HepG2 (cell line): ENCODE measurements around the gene PDIA4. TPM values are rescaled to one million over a fixed set of nuclear protein-coding genes. Genes with fewer than 3 reads are reported as not detected.

ENCODE experiments used
- ATAC-seq: fragments of 200-7000 bp; cut with Tn5 transposase; 3 replicates; pipeline ENCODE4 v1.9.1; 2020; ENCODE audit warnings: mild to moderate bottlenecking, moderate library complexity
- BruUV-seq: library from RNA; stranded (reverse); fragments of 400-500 nt; replicated peaks from 2 replicates; lab custom pipeline; 2021; lab: Mats Ljungman, UMichigan
- CTCF ChIA-PET: fragments of 300-600 bp; formaldehyde crosslinking; extraction: SDS; loops from one replicate; lab custom pipeline; 2021; ENCODE audit warnings: low total read pairs, inconsistent platforms, low intra/inter-chr PET ratio; lab: Yijun Ruan, JAX
- POLR2A ChIA-PET: fragments of 350-600 bp; sonication (Branson Sonifier 250); formaldehyde crosslinking; loops from one replicate; lab custom pipeline; 2020; ENCODE audit warnings: antibody characterized with exemption, inconsistent platforms; lab: Yijun Ruan, JAX
- DNase-seq: peaks from one replicate; pipeline ENCODE4 v3.0.0-alpha.2; 2015; ENCODE audit warnings: low spot score
- FAIRE-seq: peaks from 3 replicates; lab custom pipeline; 2011; peaks lifted over from hg19 to GRCh38; lab: Jason Lieb, UNC
- H2AFZ ChIP-seq: one replicate; pipeline ENCODE4 v1.6.1; 2011; ENCODE audit warnings: low read length, inconsistent platforms
- H3K27ac ChIP-seq: fragments of 300-600 bp; 3 replicates; pipeline ENCODE4 v1.8.0; 2011; ENCODE audit warnings: mixed run types, mild to moderate bottlenecking, mixed read lengths, low read length, inconsistent platforms; ENCODE audit not compliant: insufficient read depth; ENCODE audit errors: extremely low read length
- H3K27me3 ChIP-seq, 2 experiments: fragments of 200-600 bp in 1 of 2; 2 replicates in 1 of 2; 3 replicates in 1 of 2; pipeline versions ENCODE4 v1.6.0 to v1.8.0; 2011; ENCODE audit warnings: low read length in 2 of 2, mild to moderate bottlenecking in 2 of 2, moderate library complexity in 2 of 2, inconsistent platforms in 1 of 2; ENCODE audit not compliant: insufficient read depth in 2 of 2, control insufficient read depth in 1 of 2
- H3K36me3 ChIP-seq, 2 experiments: fragments of 200-600 bp in 1 of 2; replicated peaks in 1 of 2; 2 replicates in 1 of 2; 3 replicates in 1 of 2; pipeline versions ENCODE4 v1.5.1 to v1.8.0; 2011; ENCODE audit warnings: low read length in 2 of 2, inconsistent platforms in 1 of 2; ENCODE audit not compliant: insufficient read depth in 2 of 2, control insufficient read depth in 1 of 2
- H3K4me1 ChIP-seq: 2 replicates; pipeline ENCODE4 v1.5.1; 2012; ENCODE audit warnings: low read length, inconsistent platforms; ENCODE audit not compliant: insufficient read depth
- H3K4me2 ChIP-seq: 2 replicates; pipeline ENCODE4 v1.6.0; 2011; ENCODE audit warnings: low read depth, low read length, inconsistent platforms
- H3K4me3 ChIP-seq, 3 experiments: fragments of 200-600 bp in 1 of 3; sonication (generic), shearing (Covaris generic) in 1 of 3; replicated peaks in 1 of 3; 2 replicates each; pipeline ENCODE4 v1.5.1; 2011 to 2016; ENCODE audit warnings: low read length in 3 of 3, inconsistent platforms in 2 of 3, low read depth in 2 of 3, mild to moderate bottlenecking in 2 of 3, control low read depth in 1 of 3, mixed read lengths in 1 of 3; ENCODE audit not compliant: insufficient read depth in 1 of 3
- H3K79me2 ChIP-seq: one replicate; pipeline ENCODE4 v1.6.1; 2011; ENCODE audit warnings: low read length, inconsistent platforms; ENCODE audit not compliant: insufficient read depth
- H3K9ac ChIP-seq: 2 replicates; pipeline ENCODE4 v1.6.0; 2011; ENCODE audit warnings: mild to moderate bottlenecking, low read depth, low read length, inconsistent platforms; ENCODE audit not compliant: insufficient read depth
- H3K9me3 ChIP-seq: 2 replicates; pipeline ENCODE4 v1.5.1; 2012; ENCODE audit warnings: mild to moderate bottlenecking, low read length
- H4K20me1 ChIP-seq: 2 replicates; pipeline ENCODE4 v1.6.0; 2011; ENCODE audit warnings: inconsistent platforms, mild to moderate bottlenecking, low read length, moderate library complexity; ENCODE audit not compliant: insufficient read depth
- KDM6A ChIP-seq: IDR thresholded peaks from 2 replicates; pipeline ENCODE4 v1.6.1; 2016; ENCODE audit warnings: low read depth
- THRA ChIP-seq: sonication (generic); formaldehyde crosslinking; IDR thresholded peaks from 2 replicates; pipeline ENCODE4 v1.4.0; 2020; ENCODE audit warnings: missing genetic modification reagents, borderline replicate concordance
- ZNF652 ChIP-seq: IDR thresholded peaks from 2 replicates; pipeline ENCODE4 v1.6.1; 2016; ENCODE audit warnings: low read depth, borderline replicate concordance
- WGBS: methylation state at CpG from one replicate; pipeline ENCODE4 v1.1.6; 2017; ENCODE audit warnings: low lambda C conversion rate; 5-methylcytosine and 5-hydroxymethylcytosine counted together
- in situ Hi-C: cut with HindIII; loops from 2 replicates; pipeline ENCODE4 v1.10.0; 2017; ENCODE audit warnings: low pct_unique_long_range_greater_than_20kb; ENCODE audit not compliant: extremely low pct_ligation_motif_present
- intact Hi-C: fragments of 100-400 bp; cut with micrococcal nuclease; formaldehyde crosslinking; loops from one replicate; pipeline ENCODE4 v1.10.0; 2022; ENCODE audit not compliant: unreplicated experiment
- polyA plus RNA-seq, 8 experiments: library from polyadenylated mRNA; depleted of rRNA in 3 of 8; stranded (reverse) in 7 of 8; unstranded in 1 of 8; fragments of >200 nt; fragmentation: Illumina TruSeq in 4 of 8; extraction: Trizol in 4 of 8; gene quantifications; 2 replicates each; pipeline versions ENCODE4 v1.2.1 to v1.2.3, GENCODE V29; 2011 to 2016; ENCODE audit warnings: low read depth in 4 of 8, missing spikeins in 1 of 8, mixed read lengths in 1 of 8; ENCODE audit not compliant: insufficient read depth in 1 of 8
- total RNA-seq, 5 experiments: library from RNA; depleted of rRNA; stranded (reverse); fragments of >200 nt; fragmentation: Illumina TruSeq; extraction: Trizol; gene quantifications; 2 replicates each; pipeline ENCODE4 v1.2.3, GENCODE V29; 2016; ENCODE audit warnings: low read depth in 1 of 5
- TF ChIP-seq, protein P1 (sequence below): sonication (generic); formaldehyde crosslinking; IDR thresholded peaks from 2 replicates; pipeline ENCODE4 v1.4.0; 2020; ENCODE audit warnings: missing genetic modification reagents, borderline replicate concordance
- TF ChIP-seq, protein P2 (sequence below): fragments of 450-650 bp; IDR thresholded peaks from 2 replicates; pipeline ENCODE4 v1.6.1; 2016
- TF ChIP-seq, protein P3 (sequence below): IDR thresholded peaks from 2 replicates; pipeline ENCODE4 v1.6.1; 2016; ENCODE audit warnings: low read depth, borderline replicate concordance

PDIA4 gene
- total and polyA plus RNA-seq, 2 of the 13 experiments (the other 11 are each of a cell fraction or from before 2014, with no cell fraction given) = 278 to 402 TPM

- Histone ChIP-seq H3K9ac (no peak overlapping the region), H3K36me3 (no peaks in the 10 kb centered on the region), H3K4me1 (no peaks in the 10 kb centered on the region), H3K27ac (no peak overlapping the region), H3K27me3 (peaks cover 0 to 3% of the 10 kb centered on the region in 2 experiments; a peak in 2 of 5 replicates), H3K4me3 (no peak overlapping the region), H3K79me2 (no peaks in the 10 kb centered on the region), H3K4me2 (no peak overlapping the region), H4K20me1 (no peaks in the 10 kb centered on the region), H3K9me3 (no peaks in the 10 kb centered on the region), H2AFZ (no peak overlapping the region)
- no peak for TF ChIP-seq ZNF652 (CRISPR knock-in tag)
- TF ChIP-seq, protein P1, sequence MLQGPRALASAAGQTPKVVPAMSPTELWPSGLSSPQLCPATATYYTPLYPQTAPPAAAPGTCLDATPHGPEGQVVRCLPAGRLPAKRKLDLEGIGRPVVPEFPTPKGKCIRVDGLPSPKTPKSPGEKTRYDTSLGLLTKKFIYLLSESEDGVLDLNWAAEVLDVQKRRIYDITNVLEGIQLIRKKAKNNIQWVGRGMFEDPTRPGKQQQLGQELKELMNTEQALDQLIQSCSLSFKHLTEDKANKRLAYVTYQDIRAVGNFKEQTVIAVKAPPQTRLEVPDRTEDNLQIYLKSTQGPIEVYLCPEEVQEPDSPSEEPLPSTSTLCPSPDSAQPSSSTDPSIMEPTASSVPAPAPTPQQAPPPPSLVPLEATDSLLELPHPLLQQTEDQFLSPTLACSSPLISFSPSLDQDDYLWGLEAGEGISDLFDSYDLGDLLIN (CRISPR knock-in tag) = no peak
- no peak for FAIRE-seq
- CTCF ChIA-PET = no interaction called here
- DNase-seq = no peak
- 36% methylated on average over 2 of the region's 2 CpGs for WGBS
- no peak for ATAC-seq
- in situ Hi-C loops (no loop called here), intact Hi-C loops (no loop called here)
- POLR2A ChIA-PET = no interaction called here
- no TSS peak for BruUV-seq
Measured at GRCh38 chr7:149046416-149046815, 18.1 kb upstream of the PDIA4 start.

DNA sequence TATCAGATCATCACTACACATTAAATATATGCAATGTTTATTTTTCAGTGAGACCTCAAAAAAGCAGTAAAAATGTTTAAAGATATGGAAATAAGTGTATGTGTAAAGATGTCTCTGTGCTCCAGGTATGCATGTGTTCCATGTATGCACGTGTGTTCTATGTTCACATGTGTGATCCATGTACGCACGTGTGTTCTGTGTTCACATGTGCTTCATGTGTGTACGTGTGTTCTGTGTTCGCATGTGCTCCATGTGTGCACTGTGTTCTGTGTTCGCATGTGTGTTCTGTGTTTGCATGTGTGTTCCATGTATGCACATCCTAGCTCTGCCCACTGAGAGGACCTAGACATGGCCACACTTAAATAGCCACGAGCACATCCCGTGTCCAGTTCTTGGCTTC lies 15.6 kb upstream of the PDIA4 start:
- Histone ChIP-seq H3K9ac (no peak overlapping the region), H3K27ac (no peak overlapping the region), H3K79me2 (no peaks in the 10 kb centered on the region), H3K36me3 (no peaks in the 10 kb centered on the region), H3K4me1 (no peaks in the 10 kb centered on the region), H3K4me2 (no peak overlapping the region), H3K27me3 (peaks cover 0 to 6% of the 10 kb centered on the region in 2 experiments; a peak in 2 of 5 replicates), H3K9me3 (no peaks in the 10 kb centered on the region), H4K20me1 (no peaks in the 10 kb centered on the region), H2AFZ (no peak overlapping the region)
- ChIA-PET CTCF (no interaction called here), POLR2A (no interaction called here)
- intact Hi-C loops = no loop called here
- ATAC-seq (no peak), FAIRE-seq (no peak)
- TF ChIP-seq THRA (CRISPR knock-in tag) = no peak
- TF ChIP-seq, protein P2, sequence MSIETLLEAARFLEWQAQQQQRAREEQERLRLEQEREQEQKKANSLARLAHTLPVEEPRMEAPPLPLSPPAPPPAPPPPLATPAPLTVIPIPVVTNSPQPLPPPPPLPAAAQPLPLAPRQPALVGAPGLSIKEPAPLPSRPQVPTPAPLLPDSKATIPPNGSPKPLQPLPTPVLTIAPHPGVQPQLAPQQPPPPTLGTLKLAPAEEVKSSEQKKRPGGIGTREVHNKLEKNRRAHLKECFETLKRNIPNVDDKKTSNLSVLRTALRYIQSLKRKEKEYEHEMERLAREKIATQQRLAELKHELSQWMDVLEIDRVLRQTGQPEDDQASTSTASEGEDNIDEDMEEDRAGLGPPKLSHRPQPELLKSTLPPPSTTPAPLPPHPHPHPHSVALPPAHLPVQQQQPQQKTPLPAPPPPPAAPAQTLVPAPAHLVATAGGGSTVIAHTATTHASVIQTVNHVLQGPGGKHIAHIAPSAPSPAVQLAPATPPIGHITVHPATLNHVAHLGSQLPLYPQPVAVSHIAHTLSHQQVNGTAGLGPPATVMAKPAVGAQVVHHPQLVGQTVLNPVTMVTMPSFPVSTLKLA = peak; percentile 93
- no peak for TF ChIP-seq KDM6A
- TF ChIP-seq, protein P3, sequence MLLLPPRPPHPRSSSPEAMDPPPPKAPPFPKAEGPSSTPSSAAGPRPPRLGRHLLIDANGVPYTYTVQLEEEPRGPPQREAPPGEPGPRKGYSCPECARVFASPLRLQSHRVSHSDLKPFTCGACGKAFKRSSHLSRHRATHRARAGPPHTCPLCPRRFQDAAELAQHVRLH (CRISPR knock-in tag) = no peak
- TF ChIP-seq, all 625 proteins: peak for 1
- in situ Hi-C loops = no loop called here
- no peak for DNase-seq
- no TSS peak for BruUV-seq
- 71% methylated on average over 7 of the region's 8 CpGs for WGBS
- H3K4me3 ChIP-seq = no peak overlapping the region
